H1 (cell line): ENCODE data around the gene UTP14C. TPM values are rescaled to one million over a fixed set of nuclear protein-coding genes. Genes with fewer than 3 reads are reported as not detected.

Experiments
- CTCF ChIA-PET: fragments of 300-600 bp; sonication (Branson Sonifier 250); formaldehyde crosslinking; loops from one replicate; lab custom pipeline; 2021; ENCODE audit not compliant: partially characterized antibody; lab: Charles Lee
- POLR2A ChIA-PET: fragments of 300-600 bp; sonication (Branson Sonifier 250); formaldehyde crosslinking; loops from one replicate; lab custom pipeline; 2021; ENCODE audit warnings: inconsistent platforms; ENCODE audit not compliant: partially characterized antibody; lab: Charles Lee
- DNase-seq, 2 experiments: peaks; one replicate each; pipeline versions ENCODE4 v3.0.0 to v3.0.0-alpha.2; 2010 to 2022; ENCODE audit warnings: low spot score in 2 of 2, low read depth in 1 of 2, mixed read lengths in 1 of 2
- FAIRE-seq: peaks from 2 replicates; lab custom pipeline; 2011; peaks lifted over from hg19 to GRCh38; lab: Jason Lieb, UNC
- H2AFZ ChIP-seq: 2 replicates; pipeline ENCODE4 v1.8.1; 2012; ENCODE audit warnings: low read length, inconsistent platforms
- H2AK5ac ChIP-seq: 2 replicates; pipeline ENCODE4 v1.6.1; 2013; ENCODE audit warnings: low read depth, low read length
- H2BK120ac ChIP-seq: replicated peaks from 2 replicates; pipeline ENCODE3; 2013; ENCODE audit warnings: low read depth, low read length, inconsistent platforms
- H2BK12ac ChIP-seq: 2 replicates; pipeline ENCODE4 v1.6.1; 2013; ENCODE audit warnings: low read depth, low read length
- H2BK15ac ChIP-seq: 2 replicates; pipeline ENCODE4 v1.6.1; 2013; ENCODE audit warnings: low read length
- H2BK20ac ChIP-seq: 2 replicates; pipeline ENCODE4 v1.6.1; 2013; ENCODE audit warnings: low read length
- H2BK5ac ChIP-seq: 2 replicates; pipeline ENCODE4 v1.6.1; 2013; ENCODE audit warnings: low read depth, low read length
- H3K14ac ChIP-seq: 2 replicates; pipeline ENCODE4 v1.6.1; 2013; ENCODE audit warnings: inconsistent platforms; ENCODE audit not compliant: insufficient read length
- H3K18ac ChIP-seq: 2 replicates; pipeline ENCODE4 v1.6.1; 2013; ENCODE audit warnings: low read length; ENCODE audit errors: extremely low read depth
- H3K23ac ChIP-seq: 2 replicates; pipeline ENCODE4 v1.6.1; 2013; ENCODE audit warnings: inconsistent platforms; ENCODE audit not compliant: insufficient read length
- H3K23me2 ChIP-seq: 2 replicates; pipeline ENCODE4 v1.6.1; 2013; ENCODE audit warnings: low read depth, low read length
- H3K27ac ChIP-seq: 2 replicates; pipeline ENCODE4 v1.6.1; 2011; ENCODE audit warnings: low read depth, low read length, inconsistent platforms
- H3K27me3 ChIP-seq, 4 experiments: replicated peaks in 1 of 4; 1 replicate in 1 of 4; 2 replicates in 3 of 4; pipeline versions ENCODE4 v1.6.1 to v1.8.1; 2011 to 2013; ENCODE audit warnings: low read length in 3 of 4, mild to moderate bottlenecking in 3 of 4, inconsistent platforms in 2 of 4, mixed read lengths in 2 of 4, moderate library complexity in 1 of 4; ENCODE audit not compliant: control insufficient read depth in 3 of 4, insufficient read depth in 3 of 4; ENCODE audit errors: extremely low read depth in 1 of 4
- H3K36me3 ChIP-seq, 4 experiments: 2 replicates each; pipeline versions ENCODE4 v1.6.1 to v1.8.1; 2011 to 2013; ENCODE audit warnings: mild to moderate bottlenecking in 4 of 4, low read length in 3 of 4, moderate library complexity in 2 of 4, control low read depth in 1 of 4, inconsistent platforms in 1 of 4; ENCODE audit not compliant: insufficient read depth in 4 of 4, control insufficient read depth in 2 of 4
- H3K4ac ChIP-seq: replicated peaks from 2 replicates; pipeline ENCODE3; 2013; ENCODE audit warnings: low read length, low read depth, mixed read lengths, inconsistent platforms; ENCODE audit not compliant: insufficient read length
- H3K4me1 ChIP-seq, 4 experiments: replicated peaks in 1 of 4; 1 replicate in 1 of 4; 2 replicates in 3 of 4; pipeline versions ENCODE4 v1.6.1 to v1.8.1; 2011 to 2013; ENCODE audit warnings: low read length in 3 of 4, inconsistent platforms in 2 of 4, mixed read lengths in 1 of 4; ENCODE audit not compliant: insufficient read depth in 4 of 4, control insufficient read depth in 3 of 4
- H3K4me2 ChIP-seq, 2 experiments: 2 replicates each; pipeline versions ENCODE4 v1.6.1 to v1.8.1; 2011 to 2013; ENCODE audit warnings: low read depth in 2 of 2, low read length in 2 of 2, control low read depth in 1 of 2, inconsistent platforms in 1 of 2, mild to moderate bottlenecking in 1 of 2; ENCODE audit not compliant: insufficient read depth in 1 of 2
- H3K4me3 ChIP-seq, 4 experiments: fragments of 200-600, 300-600 bp in 1 of 4; sonication (generic), shearing (Covaris generic), sonication (Bioruptor Twin) in 1 of 4; 2 replicates each; pipeline versions ENCODE4 v1.5.1 to v1.8.1; 2011 to 2016; ENCODE audit warnings: low read length in 4 of 4, low read depth in 3 of 4, control low read depth in 2 of 4, inconsistent platforms in 2 of 4, mild to moderate bottlenecking in 2 of 4, mixed read lengths in 1 of 4, moderate library complexity in 1 of 4; ENCODE audit not compliant: insufficient read depth in 2 of 4; ENCODE audit errors: extremely low read depth in 1 of 4
- H3K56ac ChIP-seq: replicated peaks from 2 replicates; pipeline ENCODE3; 2013; ENCODE audit warnings: low read depth, mild to moderate bottlenecking, mixed read lengths, low read length, inconsistent platforms; ENCODE audit not compliant: insufficient read length
- H3K79me1 ChIP-seq: 2 replicates; pipeline ENCODE4 v1.6.1; 2013; ENCODE audit warnings: low read depth, low read length, control low read depth
- H3K79me2 ChIP-seq, 2 experiments: 2 replicates each; pipeline versions ENCODE4 v1.6.1 to v1.8.1; 2012 to 2013; ENCODE audit warnings: low read length in 2 of 2, mild to moderate bottlenecking in 2 of 2, inconsistent platforms in 1 of 2; ENCODE audit not compliant: insufficient read depth in 2 of 2, control insufficient read depth in 1 of 2
- H3K9ac ChIP-seq, 4 experiments: replicated peaks in 1 of 4; 1 replicate in 1 of 4; 2 replicates in 3 of 4; pipeline versions ENCODE4 v1.6.1 to v1.8.1; 2011 to 2013; ENCODE audit warnings: low read depth in 3 of 4, low read length in 3 of 4, control low read depth in 2 of 4, mild to moderate bottlenecking in 2 of 4, moderate library complexity in 2 of 4, inconsistent platforms in 1 of 4; ENCODE audit errors: extremely low read depth in 1 of 4
- H3K9me3 ChIP-seq, 2 experiments: 2 replicates each; pipeline versions ENCODE4 v1.6.1 to v1.8.1; 2012 to 2013; ENCODE audit warnings: mild to moderate bottlenecking in 2 of 2, moderate library complexity in 2 of 2, control low read depth in 1 of 2, inconsistent platforms in 1 of 2, low read depth in 1 of 2, low read length in 1 of 2, mixed read lengths in 1 of 2; ENCODE audit not compliant: insufficient read depth in 2 of 2
- H4K20me1 ChIP-seq, 2 experiments: replicated peaks in 1 of 2; 2 replicates each; pipeline versions ENCODE3 to v1.8.1; 2011 to 2013; ENCODE audit warnings: inconsistent platforms in 2 of 2, low read length in 2 of 2, mild to moderate bottlenecking in 1 of 2; ENCODE audit not compliant: insufficient read depth in 2 of 2, control insufficient read depth in 1 of 2
- H4K5ac ChIP-seq: 2 replicates; pipeline ENCODE4 v1.6.1; 2013; ENCODE audit warnings: low read length, low read depth, mixed read lengths, inconsistent platforms; ENCODE audit not compliant: insufficient read length
- H4K8ac ChIP-seq: 2 replicates; pipeline ENCODE4 v1.8.0; 2013; ENCODE audit warnings: mild to moderate bottlenecking, moderate library complexity, low read length, inconsistent platforms; ENCODE audit not compliant: insufficient read depth; ENCODE audit errors: extremely low read depth
- H4K91ac ChIP-seq: replicated peaks from 2 replicates; pipeline ENCODE3; 2013; ENCODE audit warnings: low read length, mixed read lengths, inconsistent platforms; ENCODE audit not compliant: insufficient read length
- SAP30 ChIP-seq: fragments of 300-600 bp; sonication (generic); IDR thresholded peaks from 2 replicates; pipeline ENCODE4 v1.7.1; 2012; ENCODE audit warnings: low read length, moderate library complexity, mild to moderate bottlenecking, inconsistent platforms; ENCODE audit not compliant: insufficient read depth, insufficient replicate concordance
- SIX5 ChIP-seq: IDR thresholded peaks from 2 replicates; pipeline ENCODE4 v1.6.1; 2011; ENCODE audit warnings: mild to moderate bottlenecking, low read depth, low read length
- SP2 ChIP-seq: IDR thresholded peaks from 2 replicates; pipeline ENCODE4 v1.6.1; 2012; ENCODE audit warnings: mild to moderate bottlenecking, low read length, inconsistent platforms
- WGBS, 2 experiments: shearing (Covaris generic) in 1 of 2; methylation state at CpG; one replicate each; pipeline versions ENCODE4 v1.1.6 to v1.1.7; 2013 to 2015; ENCODE audit warnings: low lambda C conversion rate in 2 of 2, mixed read lengths in 2 of 2, inconsistent platforms in 1 of 2, low coverage in 1 of 2, missing lambda C conversion rate in 1 of 2; ENCODE audit not compliant: insufficient replicate concordance in 2 of 2, insufficient coverage in 1 of 2, insufficient read length in 1 of 2; ENCODE audit errors: extremely low coverage in 1 of 2, missing lambda C conversion rate in 1 of 2; 5-methylcytosine and 5-hydroxymethylcytosine counted together
- polyA plus RNA-seq, 7 experiments: library from polyadenylated mRNA; depleted of rRNA in 3 of 7; stranded (reverse) in 5 of 7; unstranded in 2 of 7; fragments of >200 nt in 5 of 7; fragments of 200-250 nt in 2 of 7; gene quantifications; 1 replicate in 5 of 7; 2 replicates in 1 of 7; 4 replicates in 1 of 7; pipeline versions ENCODE4 v1.2.1 to v1.2.3, GENCODE V29; 2011 to 2013; ENCODE audit warnings: missing spikeins in 2 of 7, mixed read lengths in 2 of 7
- total RNA-seq: library from RNA; stranded (reverse); fragmentation: NEBNext Ultra II Directional; extraction: Animal tissue kit (Norgen Biotek cat#: 25700); gene quantifications from 2 replicates; pipeline ENCODE4 v1.2.1, GENCODE V29; 2021

UTP14C gene
- total and polyA plus RNA-seq, 2 of the 8 experiments (the other 6 are each of a cell fraction or from before 2014, with no cell fraction given): 6.8 to 22.7 TPM

GRCh38 chr13:51999921-52000320 is 24.6 kb upstream of the UTP14C start:
- DNase-seq (no peak), FAIRE-seq (no peak)
- ChIA-PET POLR2A (interaction anchor here (1.2 kb wide), 1 partner anchor 13 kb away, joined by 5 read pairs; the partner anchor contains the start of gene ALG11), CTCF (interaction anchor here (0.6 to 6.7 kb wide), 15 partner anchors 9 to 656 kb away, joined by 3 to 107 read pairs (median 6); partner anchors contain the start of genes ALG11, ATP7B and NEK5)
- peak overlapping the region; percentile 23 for H4K91ac ChIP-seq
- H3K23me2 ChIP-seq: peaks cover 2% of the 10 kb centered on the region; the same call in 1 of the 2 replicates
- H3K9ac ChIP-seq: no peak overlapping the region
- no peak overlapping the region for H2BK5ac ChIP-seq
- H3K79me2 ChIP-seq: no peaks in the 10 kb centered on the region
- no peak overlapping the region; the same call in 1 of the 2 replicates for H4K8ac ChIP-seq
- H2BK15ac ChIP-seq: no peak overlapping the region
- peaks cover 0 to 19% (median 14%) of the 10 kb centered on the region in 4 experiments; a peak in 5 of 7 replicates for H3K4me1 ChIP-seq
- H2BK120ac ChIP-seq: no peak overlapping the region
- no peak overlapping the region for H3K14ac ChIP-seq
- H2AFZ ChIP-seq: no peak overlapping the region
- WGBS, 2 experiments: 92% methylated on average over 1 of the region's 1 CpG; no CpG with 5 or more reads in 1 of the 2 experiments
- H3K27ac ChIP-seq: no peak overlapping the region
- no peaks in the 10 kb centered on the region for H3K9me3 ChIP-seq
- H3K36me3 ChIP-seq: no peaks in the 10 kb centered on the region
- no peak overlapping the region for H2BK20ac ChIP-seq
- H2AK5ac ChIP-seq: no peak overlapping the region
- peaks cover 0 to 3% of the 10 kb centered on the region in 2 experiments for H4K20me1 ChIP-seq
- no peak overlapping the region for H3K4me3 ChIP-seq
- no peak overlapping the region for H3K18ac ChIP-seq
- no peak overlapping the region for H3K23ac ChIP-seq
- peaks cover 7% of the 10 kb centered on the region; the same call in 1 of the 2 replicates for H3K79me1 ChIP-seq
- no peak overlapping the region for H3K4me2 ChIP-seq
- H3K56ac ChIP-seq: no peak overlapping the region
- H3K4ac ChIP-seq: no peak overlapping the region
- H4K5ac ChIP-seq: no peak overlapping the region
- TF ChIP-seq SIX5 (no peak), SP2 (no peak), SAP30 (no peak)
- H3K27me3 ChIP-seq: no peaks in the 10 kb centered on the region; a peak in 1 of 7 replicates
- peak overlapping the region; percentile 0; the same call in 1 of the 2 replicates for H2BK12ac ChIP-seq
